ENCODE measurements around the gene SUPT16H.

The SUPT16H gene

GRCh38 chr14:21405097-21405496 lies 21.3 kb upstream of the SUPT16H start:
- no peak overlapping the region for H3K27ac ChIP-seq
- H4K20me1 ChIP-seq: peaks cover 0 to 28% (median 6%) of the 10 kb centered on the region in 11 experiments; a peak in 7 of 22 replicates
- peak in 3 of 11 experiments; percentile 26 to 64 (median 38); a peak in 2 of 22 replicates for TF ChIP-seq Cebpa-rat (IDR thresholded peaks at IDR 0.05)
- H3K4me1 ChIP-seq: no peaks in the 10 kb centered on the region
- no peak overlapping the region for H3K4me2 ChIP-seq
- H3K27me3 ChIP-seq: no peaks in the 10 kb centered on the region
- H3K4me3 ChIP-seq: no peak overlapping the region
- H3K9me3 ChIP-seq (replicated peaks in 1 of 11): no peaks in the 10 kb centered on the region
- no peak overlapping the region for H3K9ac ChIP-seq
- peaks cover 100% of the 10 kb centered on the region in 11 experiments for H3K36me3 ChIP-seq

- H3K4me2 ChIP-seq: no peak overlapping the region
- no peak overlapping the region for H3K9ac ChIP-seq
- H3K27ac ChIP-seq: no peak overlapping the region
- H3K4me3 ChIP-seq: no peak overlapping the region
- peaks cover 0 to 32% (median 0%) of the 10 kb centered on the region in 11 experiments; a peak in 8 of 22 replicates for H4K20me1 ChIP-seq
- peaks cover 100% of the 10 kb centered on the region in 11 experiments for H3K36me3 ChIP-seq
- TF ChIP-seq Cebpa-rat (IDR thresholded peaks at IDR 0.05): no peak
- no peaks in the 10 kb centered on the region for H3K9me3 ChIP-seq (replicated peaks in 1 of 11)
- no peaks in the 10 kb centered on the region for H3K4me1 ChIP-seq
- H3K27me3 ChIP-seq: no peaks in the 10 kb centered on the region
Measured at GRCh38 chr14:21399311-21399870, 15.6 kb upstream of the SUPT16H start.

- H3K4me1 ChIP-seq: no peaks in the 10 kb centered on the region
- no peaks in the 10 kb centered on the region for H3K27me3 ChIP-seq
- H3K4me2 ChIP-seq: no peak overlapping the region
- H4K20me1 ChIP-seq: peaks cover 0 to 35% (median 4%) of the 10 kb centered on the region in 11 experiments; a peak in 9 of 22 replicates
- H3K9me3 ChIP-seq (replicated peaks in 1 of 11): no peaks in the 10 kb centered on the region
- H3K9ac ChIP-seq: no peak overlapping the region
- no peak overlapping the region for H3K4me3 ChIP-seq
- H3K36me3 ChIP-seq: peaks cover 100% of the 10 kb centered on the region in 11 experiments
- no peak overlapping the region for H3K27ac ChIP-seq
- TF ChIP-seq Cebpa-rat (IDR thresholded peaks at IDR 0.05): no peak
Measured at GRCh38 chr14:21398901-21399300, 15.1 kb upstream of the SUPT16H start.

GRCh38 chr14:21395450-21395849 lies 11.6 kb upstream of the SUPT16H start:
- no peak overlapping the region for H3K4me2 ChIP-seq
- peaks cover 99 to 100% (median 100%) of the 10 kb centered on the region in 11 experiments for H3K36me3 ChIP-seq

GRCh38 chr14:21385188-21385904 lies 1.5 kb upstream of the SUPT16H start:
- Histone ChIP-seq H4K20me1 (peaks cover 11 to 33% (median 25%) of the 10 kb centered on the region in 11 experiments; a peak in 20 of 22 replicates), H3K36me3 (peaks cover 50 to 71% (median 57%) of the 10 kb centered on the region in 11 experiments), H3K4me3 (peak overlapping the region; percentile 76 to 91 (median 88)), H3K27ac (peak overlapping the region; percentile 96 to 99 (median 98); a peak in 20 of 22 replicates), H3K4me1 (peaks cover 30 to 45% (median 41%) of the 10 kb centered on the region in 10 experiments), H3K9me3 (replicated peaks in 1 of 11) (no peaks in the 10 kb centered on the region), H3K9ac (peak overlapping the region; percentile 94 to 99 (median 97)), H3K27me3 (no peaks in the 10 kb centered on the region), H3K4me2 (peak overlapping the region; percentile 79 to 94 (median 89))
- no peak for TF ChIP-seq Cebpa-rat (IDR thresholded peaks at IDR 0.05)

More at GRCh38 chr14:21395450-21395849, 11.6 kb upstream of the SUPT16H start:
- Histone ChIP-seq H3K9me3 (replicated peaks in 1 of 11) (no peaks in the 10 kb centered on the region), H3K27ac (no peak overlapping the region), H4K20me1 (peaks cover 0 to 43% (median 6%) of the 10 kb centered on the region in 11 experiments; a peak in 11 of 22 replicates), H3K9ac (no peak overlapping the region), H3K4me3 (no peak overlapping the region), H3K27me3 (no peaks in the 10 kb centered on the region), H3K4me1 (peaks cover 0 to 6% (median 0%) of the 10 kb centered on the region in 10 experiments; a peak in 1 of 20 replicates)
- no peak for TF ChIP-seq Cebpa-rat (IDR thresholded peaks at IDR 0.05)

GRCh38 chr14:21384494-21384851 lies 654 bp upstream of the SUPT16H start:
- peak overlapping the region; percentile 94 to 99 (median 97) for H3K9ac ChIP-seq
- peaks cover 30 to 53% (median 44%) of the 10 kb centered on the region in 10 experiments for H3K4me1 ChIP-seq
- H4K20me1 ChIP-seq: peaks cover 19 to 41% (median 34%) of the 10 kb centered on the region in 11 experiments; a peak in 21 of 22 replicates
- H3K9me3 ChIP-seq (replicated peaks in 1 of 11): no peaks in the 10 kb centered on the region
- H3K27me3 ChIP-seq: no peaks in the 10 kb centered on the region
- peaks cover 42 to 71% (median 57%) of the 10 kb centered on the region in 11 experiments for H3K36me3 ChIP-seq
- no peak for TF ChIP-seq Cebpa-rat (IDR thresholded peaks at IDR 0.05)
- H3K4me2 ChIP-seq: peak overlapping the region; percentile 79 to 94 (median 89)
- H3K4me3 ChIP-seq: peak overlapping the region; percentile 76 to 91 (median 88)
- H3K27ac ChIP-seq: peak overlapping the region; percentile 96 to 99 (median 98)

GRCh38 chr14:21382886-21383847 lies 652 bp downstream of the SUPT16H start:
- no peak for TF ChIP-seq Cebpa-rat (IDR thresholded peaks at IDR 0.05)
- peaks cover 29 to 71% (median 54%) of the 10 kb centered on the region in 11 experiments for H3K36me3 ChIP-seq

GRCh38 chr14:21382095-21382494 lies 1.7 kb downstream of the SUPT16H start:
- Histone ChIP-seq H3K4me1 (peaks cover 30 to 60% (median 48%) of the 10 kb centered on the region in 10 experiments), H4K20me1 (peaks cover 36 to 60% (median 52%) of the 10 kb centered on the region in 11 experiments; a peak in 21 of 22 replicates), H3K4me3 (peak overlapping the region in 9 of 10 experiments; percentile 76 to 91 (median 88); a peak in 15 of 20 replicates), H3K27me3 (no peaks in the 10 kb centered on the region), H3K4me2 (peak overlapping the region; percentile 83 to 94 (median 89); a peak in 21 of 22 replicates), H3K9me3 (replicated peaks in 1 of 11) (no peaks in the 10 kb centered on the region), H3K27ac (peak overlapping the region in 2 of 11 experiments; percentile 96 to 98; a peak in 1 of 22 replicates), H3K9ac (peak overlapping the region; percentile 94 to 99 (median 97); a peak in 17 of 22 replicates), H3K36me3 (peaks cover 28 to 71% (median 55%) of the 10 kb centered on the region in 11 experiments)
- TF ChIP-seq Cebpa-rat (IDR thresholded peaks at IDR 0.05): no peak

More at GRCh38 chr14:21382886-21383847, 652 bp downstream of the SUPT16H start:
- Histone ChIP-seq H3K27ac (peak overlapping the region; percentile 96 to 99 (median 98)), H3K4me2 (peak overlapping the region; percentile 83 to 94 (median 89)), H3K4me3 (peak overlapping the region; percentile 76 to 91 (median 88)), H3K4me1 (peaks cover 30 to 60% (median 48%) of the 10 kb centered on the region in 10 experiments), H3K27me3 (no peaks in the 10 kb centered on the region), H4K20me1 (peaks cover 28 to 49% (median 43%) of the 10 kb centered on the region in 11 experiments; a peak in 21 of 22 replicates), H3K9me3 (replicated peaks in 1 of 11) (no peaks in the 10 kb centered on the region), H3K9ac (peak overlapping the region; percentile 94 to 99 (median 97))

All from BLaER1 treated with 17β-estradiol and CSF1 and Interleukin-3, amounts not matched to agents 10 nM and 100 nM (cell line).